NT2/D1 (cell line): Measurements from ENCODE around the gene NRF1.

Source experiments
- DNase-seq: peaks from one replicate; pipeline ENCODE4 v3.0.0-alpha.2; 2011; ENCODE audit warnings: low read depth, low spot score
- H3K27me3 ChIP-seq: 2 replicates; pipeline ENCODE4 v1.6.0; 2011; ENCODE audit warnings: mild to moderate bottlenecking; ENCODE audit not compliant: insufficient read length, insufficient read depth
- H3K36me3 ChIP-seq: 2 replicates; pipeline ENCODE4 v1.6.1; 2011; ENCODE audit warnings: mild to moderate bottlenecking, low read length, mixed read lengths; ENCODE audit not compliant: insufficient read depth, insufficient read length
- H3K4me1 ChIP-seq: 2 replicates; pipeline ENCODE4 v1.5.1; 2011; ENCODE audit not compliant: insufficient read depth, insufficient read length
- H3K4me3 ChIP-seq: 2 replicates; pipeline ENCODE4 v1.5.1; 2011; ENCODE audit warnings: low read depth; ENCODE audit not compliant: insufficient read length
- H3K9ac ChIP-seq: 2 replicates; pipeline ENCODE4 v1.6.0; 2011; ENCODE audit warnings: low read depth; ENCODE audit not compliant: insufficient read length
- H3K9me3 ChIP-seq: 2 replicates; pipeline ENCODE4 v1.5.1; 2011; ENCODE audit warnings: mild to moderate bottlenecking, low read length; ENCODE audit not compliant: insufficient read depth
- SUZ12 ChIP-seq: IDR thresholded peaks from 2 replicates; pipeline ENCODE4 v1.6.1; 2011; ENCODE audit not compliant: insufficient read length, insufficient read depth; ENCODE audit errors: extremely low read depth
- YY1 ChIP-seq: IDR thresholded peaks from 2 replicates; pipeline ENCODE4 v1.6.1; 2011; ENCODE audit not compliant: insufficient read length, insufficient read depth
- ZNF274 ChIP-seq: IDR thresholded peaks from 2 replicates; pipeline ENCODE4 v1.6.1; 2011; ENCODE audit warnings: mild to moderate bottlenecking, low read depth, low read length

Gene NRF1

GRCh38 chr7:129609666-129610065 is 1.9 kb upstream of the NRF1 start:
- H3K9me3 ChIP-seq, result no peaks in the 10 kb centered on the region
- H3K4me3 ChIP-seq, result no peak overlapping the region
- H3K27me3 ChIP-seq, result no peaks in the 10 kb centered on the region
- no peak overlapping the region for H3K9ac ChIP-seq
- peaks cover 40% of the 10 kb centered on the region for H3K36me3 ChIP-seq
- DNase-seq, result no peak
- H3K4me1 ChIP-seq, result no peaks in the 10 kb centered on the region
- TF ChIP-seq SUZ12 (no peak), YY1 (no peak), ZNF274 (no peak)

GRCh38 chr7:129610709-129611245 is 743 bp upstream of the NRF1 start:
- Histone ChIP-seq H3K4me3 (peak overlapping the region; percentile 85), H3K36me3 (peaks cover 40% of the 10 kb centered on the region), H3K9ac (peak overlapping the region; percentile 93), H3K9me3 (no peaks in the 10 kb centered on the region), H3K4me1 (no peaks in the 10 kb centered on the region), H3K27me3 (no peaks in the 10 kb centered on the region)
- DNase-seq, result no peak
- TF ChIP-seq YY1, result no peak
- no peak for TF ChIP-seq SUZ12
- TF ChIP-seq ZNF274, result no peak

GRCh38 chr7:129612112-129613015 is 844 bp downstream of the NRF1 start:
- peaks cover 26% of the 10 kb centered on the region for H3K36me3 ChIP-seq
- no peaks in the 10 kb centered on the region for H3K9me3 ChIP-seq
- peak overlapping the region; percentile 88 for H3K9ac ChIP-seq
- H3K4me3 ChIP-seq, result peak overlapping the region; percentile 85
- TF ChIP-seq YY1, result no peak
- no peak for TF ChIP-seq SUZ12
- TF ChIP-seq ZNF274, result no peak
- no peaks in the 10 kb centered on the region for H3K27me3 ChIP-seq
- no peak for DNase-seq
- H3K4me1 ChIP-seq, result no peaks in the 10 kb centered on the region

- TF ChIP-seq YY1 (no peak), ZNF274 (no peak), SUZ12 (no peak)
- no peak for DNase-seq
- H3K27me3 ChIP-seq, result no peaks in the 10 kb centered on the region
- peak overlapping the region; percentile 85 for H3K4me3 ChIP-seq
- peaks cover 20% of the 10 kb centered on the region for H3K36me3 ChIP-seq
- no peaks in the 10 kb centered on the region for H3K9me3 ChIP-seq
- H3K4me1 ChIP-seq, result no peaks in the 10 kb centered on the region
- H3K9ac ChIP-seq, result no peak overlapping the region
These were observed 1.5 kb downstream of the NRF1 start for GRCh38 chr7:129613016-129613337.

- Histone ChIP-seq H3K4me1 (no peaks in the 10 kb centered on the region), H3K9ac (no peak overlapping the region), H3K9me3 (no peaks in the 10 kb centered on the region), H3K4me3 (no peak overlapping the region), H3K36me3 (peaks cover 2% of the 10 kb centered on the region), H3K27me3 (no peaks in the 10 kb centered on the region)
- TF ChIP-seq YY1, result no peak
- TF ChIP-seq ZNF274, result no peak
- TF ChIP-seq SUZ12, result no peak
- DNase-seq, result no peak
These were observed 3.5 kb downstream of the NRF1 start for GRCh38 chr7:129615018-129615417.

- no peaks in the 10 kb centered on the region for H3K9me3 ChIP-seq
- no peaks in the 10 kb centered on the region for H3K36me3 ChIP-seq
- H3K4me3 ChIP-seq, result no peak overlapping the region
- no peak for TF ChIP-seq ZNF274
- TF ChIP-seq YY1, result no peak
- H3K4me1 ChIP-seq, result no peaks in the 10 kb centered on the region
- DNase-seq, result no peak
- H3K27me3 ChIP-seq, result no peaks in the 10 kb centered on the region
- no peak overlapping the region for H3K9ac ChIP-seq
These were observed 5.0 kb downstream of the NRF1 start for GRCh38 chr7:129616530-129616929.

GRCh38 chr7:129617178-129617577 is 5.7 kb downstream of the NRF1 start:
- no peaks in the 10 kb centered on the region for H3K27me3 ChIP-seq
- H3K4me1 ChIP-seq, result no peaks in the 10 kb centered on the region
- H3K9me3 ChIP-seq, result no peaks in the 10 kb centered on the region
- no peak for TF ChIP-seq ZNF274
- H3K36me3 ChIP-seq, result no peaks in the 10 kb centered on the region
- no peak for DNase-seq
- no peak overlapping the region for H3K9ac ChIP-seq
- no peak overlapping the region for H3K4me3 ChIP-seq
